DOHH2 (cell line): ENCODE results near the gene ARHGAP22.

ENCODE experiments used
- CTCF ChIP-seq: fragments of 200-600 bp; sonication (generic); IDR thresholded peaks from one replicate; pipeline ENCODE4 v1.5.1; 2014; ENCODE audit warnings: antibody characterized with exemption, mild to moderate bottlenecking, low read depth, low read length; ENCODE audit not compliant: poor library complexity, severe bottlenecking
- EZH2phosphoT487 ChIP-seq: fragments of 200-600 bp; sonication (generic); IDR thresholded peaks from 2 replicates; pipeline ENCODE4 v1.6.1; 2017; ENCODE audit warnings: borderline replicate concordance, mild to moderate bottlenecking, antibody characterized with exemption, low read length, moderate library complexity, mixed read lengths

GRCh38 chr10:48598243-48598935 lies 6.5 kb downstream of the ARHGAP22 start:
- TF ChIP-seq CTCF: no peak
- no peak for TF ChIP-seq EZH2phosphoT487
